GM03348 (cell line): Measurements from ENCODE around the gene NECTIN4.
"Not testable (repeated sequence)": the region's sequence is repeated elsewhere in the genome, so short reads cannot be mapped to it uniquely, and the experiment has no call there.

ENCODE experiments used
- DNase-seq: peaks from one replicate; pipeline ENCODE4 v3.0.0; 2012; ENCODE audit warnings: low spot score

NECTIN4 gene

GRCh38 chr1:161089251-161089924 lies at the start of gene NECTIN4:
Gene NECTIN4 (minus strand): TSS chr1:161089558. CDS start chr1:161089296, 262 bp downstream.
- DNase-seq = no peak

GRCh38 chr1:161138431-161138830 lies 49.1 kb upstream of the NECTIN4 start:
- no peak for DNase-seq

- no peak for DNase-seq
Observed at GRCh38 chr1:161137881-161138280, 48.5 kb upstream of the NECTIN4 start.

GRCh38 chr1:161133220-161133740 lies 43.9 kb upstream of the NECTIN4 start:
- DNase-seq = no peak

GRCh38 chr1:161132410-161133219 lies 43.3 kb upstream of the NECTIN4 start, which contains the start of gene DEDD:
Gene DEDD (minus strand): TSS chr1:161132667. CDS start chr1:161124462, 8,205 bp downstream.
- DNase-seq = peak; percentile 93

GRCh38 chr1:161131523-161132409 lies 42.4 kb upstream of the NECTIN4 start:
- peak; percentile 45 for DNase-seq

GRCh38 chr1:161130266-161130665 lies 40.9 kb upstream of the NECTIN4 start:
- DNase-seq = no peak

GRCh38 chr1:161128591-161129420 lies 39.4 kb upstream of the NECTIN4 start:
- no peak for DNase-seq

- no peak for DNase-seq
Observed at GRCh38 chr1:161127649-161128048, 38.3 kb upstream of the NECTIN4 start.

GRCh38 chr1:161122967-161123366 lies 33.6 kb upstream of the NECTIN4 start:
- no peak for DNase-seq

GRCh38 chr1:161121834-161122233 lies 32.5 kb upstream of the NECTIN4 start:
- no peak for DNase-seq

- DNase-seq = no peak
Observed at GRCh38 chr1:161121042-161121650, 31.8 kb upstream of the NECTIN4 start.

GRCh38 chr1:161119092-161119903 lies 29.9 kb upstream of the NECTIN4 start:
- peak; percentile 79 for DNase-seq

GRCh38 chr1:161117759-161118581 lies 28.6 kb upstream of the NECTIN4 start, which contains the start of the genes NIT1 and PFDN2:
Gene NIT1 (plus strand): TSS chr1:161118105. CDS start chr1:161118177, 72 bp downstream.
Gene PFDN2 (minus strand): TSS chr1:161118037. CDS start chr1:161118026, 11 bp downstream.
- DNase-seq = peak; percentile 95

- not testable (repeated sequence) for DNase-seq
Observed at GRCh38 chr1:161115961-161116360, 26.6 kb upstream of the NECTIN4 start.

GRCh38 chr1:161115132-161115711 lies 25.9 kb upstream of the NECTIN4 start:
- DNase-seq = no peak

GRCh38 chr1:161114556-161114955 lies 25.2 kb upstream of the NECTIN4 start:
- DNase-seq = no peak

- DNase-seq = no peak
Observed at GRCh38 chr1:161113915-161114314, 24.6 kb upstream of the NECTIN4 start.
